Measurements from ENCODE around the gene COL18A1. TPM values are rescaled to one million over a fixed set of nuclear protein-coding genes. Genes with fewer than 3 reads are reported as not detected.
A peak's percentile ranks its signal among the peaks of the same experiment; 100 is the strongest.

The COL18A1 gene
- total RNA-seq, 1 experiment from 2014 or later: 3.3 TPM

DNA sequence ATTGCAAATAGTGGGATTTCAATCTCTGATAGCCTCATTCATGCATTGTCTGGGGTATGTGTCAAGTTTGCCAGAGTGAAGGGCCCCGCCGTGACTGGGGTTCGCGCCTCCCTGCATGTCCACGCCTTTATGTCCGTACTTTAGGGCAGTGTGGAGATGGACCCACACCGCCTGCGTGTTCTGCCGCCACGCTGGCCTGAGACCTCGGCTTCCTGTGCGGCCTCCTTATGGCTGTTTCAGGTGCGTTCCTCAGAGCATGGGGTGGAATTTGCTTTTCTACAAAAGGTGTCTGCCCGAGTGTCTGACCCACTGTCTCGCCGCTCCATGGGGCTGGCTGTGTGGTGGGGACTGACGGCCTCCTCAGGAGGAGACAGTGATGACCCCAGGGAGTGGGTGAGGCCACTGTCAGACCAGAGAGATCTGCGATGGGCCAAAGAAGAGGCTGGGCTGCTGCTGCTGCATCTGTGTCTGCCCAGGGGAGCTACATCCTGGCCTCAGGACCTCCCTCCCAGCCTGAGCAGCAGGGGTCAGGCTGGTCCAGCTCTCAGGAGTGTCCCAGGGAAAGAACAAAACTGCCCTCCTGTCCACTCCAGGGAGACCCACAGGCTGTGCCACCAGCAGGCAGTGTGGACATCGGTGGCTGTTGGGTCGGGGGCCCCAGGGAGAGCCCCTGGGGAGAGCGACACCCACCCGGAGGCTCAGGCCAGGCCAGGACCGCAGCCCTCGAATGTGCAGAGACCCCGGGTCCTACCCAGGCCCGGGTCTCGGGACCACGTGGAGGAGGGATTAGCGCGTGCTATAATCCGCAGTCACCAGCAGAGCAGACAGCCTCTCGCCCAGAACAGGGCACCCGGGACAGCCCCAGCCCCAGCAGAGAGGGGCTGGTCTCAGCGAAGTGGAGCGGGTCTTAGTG, 147.1 kb downstream of the COL18A1 start:
- Histone ChIP-seq H3K27ac (ENCODE audit: low read depth, low read length, poor library complexity, severe bottlenecking) (no peak overlapping the region), H3K27me3 (replicated peaks; ENCODE audit: insufficient read depth, low read depth, low read length, poor library complexity) (no peaks in the 10 kb centered on the region), H3K4me3 (ENCODE audit: low read depth, low read length, poor library complexity, severe bottlenecking) (no peak overlapping the region), H3K4me1 (ENCODE audit: insufficient read depth, low read length, poor library complexity, severe bottlenecking) (no peaks in the 10 kb centered on the region), H3K9me3 (ENCODE audit: low read depth, low read length, poor library complexity, severe bottlenecking) (no peaks in the 10 kb centered on the region), H3K36me3 (ENCODE audit: insufficient read depth, low read length, poor library complexity, severe bottlenecking) (no peaks in the 10 kb centered on the region)
- POLR2A ChIA-PET (ENCODE audit: low non-redundant PET): no interaction called here
- no peak for DNase-seq (ENCODE audit: low spot score)
- TF ChIP-seq EZH2 (IDR thresholded peaks at IDR 0.05; ENCODE audit: borderline replicate concordance, low read depth, low read length, poor library complexity, severe bottlenecking): no peak
- TF ChIP-seq, protein P1, sequence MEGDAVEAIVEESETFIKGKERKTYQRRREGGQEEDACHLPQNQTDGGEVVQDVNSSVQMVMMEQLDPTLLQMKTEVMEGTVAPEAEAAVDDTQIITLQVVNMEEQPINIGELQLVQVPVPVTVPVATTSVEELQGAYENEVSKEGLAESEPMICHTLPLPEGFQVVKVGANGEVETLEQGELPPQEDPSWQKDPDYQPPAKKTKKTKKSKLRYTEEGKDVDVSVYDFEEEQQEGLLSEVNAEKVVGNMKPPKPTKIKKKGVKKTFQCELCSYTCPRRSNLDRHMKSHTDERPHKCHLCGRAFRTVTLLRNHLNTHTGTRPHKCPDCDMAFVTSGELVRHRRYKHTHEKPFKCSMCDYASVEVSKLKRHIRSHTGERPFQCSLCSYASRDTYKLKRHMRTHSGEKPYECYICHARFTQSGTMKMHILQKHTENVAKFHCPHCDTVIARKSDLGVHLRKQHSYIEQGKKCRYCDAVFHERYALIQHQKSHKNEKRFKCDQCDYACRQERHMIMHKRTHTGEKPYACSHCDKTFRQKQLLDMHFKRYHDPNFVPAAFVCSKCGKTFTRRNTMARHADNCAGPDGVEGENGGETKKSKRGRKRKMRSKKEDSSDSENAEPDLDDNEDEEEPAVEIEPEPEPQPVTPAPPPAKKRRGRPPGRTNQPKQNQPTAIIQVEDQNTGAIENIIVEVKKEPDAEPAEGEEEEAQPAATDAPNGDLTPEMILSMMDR (conservative IDR thresholded peaks at IDR 0.05; ENCODE audit: low read depth, low read length): no peak
- BruUV-seq (replicated peaks): no TSS peak
- CTCF ChIA-PET: no interaction called here
- intact Hi-C loops (cut with micrococcal nuclease; ENCODE audit: unreplicated experiment): no loop called here

DNA sequence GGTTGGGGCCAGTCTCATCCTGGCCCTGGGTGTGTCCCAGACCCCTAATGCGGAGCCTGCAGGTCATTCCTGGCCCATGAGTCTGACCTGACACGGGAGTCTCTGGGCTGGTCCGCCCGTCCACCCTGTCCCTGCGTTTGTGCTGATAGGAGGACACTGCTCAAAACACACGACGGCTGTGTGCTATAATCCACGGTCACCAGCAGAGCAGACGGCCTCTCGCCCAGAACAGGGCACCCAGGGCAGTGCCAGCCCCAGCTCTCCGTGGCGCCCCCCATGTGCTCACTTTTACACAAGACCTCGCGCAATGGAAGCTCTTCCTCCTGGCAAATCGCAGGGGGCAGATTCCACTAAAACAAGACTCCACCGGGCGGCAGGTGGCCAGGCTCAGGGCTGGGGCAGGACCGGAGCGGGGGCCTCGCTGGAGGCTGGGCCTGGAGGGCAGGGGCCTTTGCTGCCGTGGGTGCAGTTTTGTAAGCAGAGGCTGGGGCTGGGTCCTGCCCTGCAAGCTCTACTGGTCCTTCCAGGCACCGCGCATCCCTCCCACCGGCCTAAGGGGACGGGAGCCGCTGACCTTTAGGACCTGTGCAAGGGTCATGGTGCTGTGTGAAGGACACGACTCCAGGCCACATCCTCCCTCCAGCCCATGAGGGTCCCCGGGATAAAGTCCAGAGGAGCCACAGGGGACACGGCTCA, 147.9 kb downstream of the COL18A1 start:
- DNase-seq (ENCODE audit: low spot score): no peak
- H3K4me1 ChIP-seq (ENCODE audit: insufficient read depth, low read length, poor library complexity, severe bottlenecking): no peaks in the 10 kb centered on the region
- H3K27ac ChIP-seq (ENCODE audit: low read depth, low read length, poor library complexity, severe bottlenecking): no peak overlapping the region
- H3K36me3 ChIP-seq (ENCODE audit: insufficient read depth, low read length, poor library complexity, severe bottlenecking): no peaks in the 10 kb centered on the region
- no peaks in the 10 kb centered on the region for H3K9me3 ChIP-seq (ENCODE audit: low read depth, low read length, poor library complexity, severe bottlenecking)
- H3K27me3 ChIP-seq (replicated peaks; ENCODE audit: insufficient read depth, low read depth, low read length, poor library complexity): no peaks in the 10 kb centered on the region
- POLR2A ChIA-PET (ENCODE audit: low non-redundant PET): no interaction called here
- CTCF ChIA-PET: no interaction called here
- TF ChIP-seq, protein P1 (conservative IDR thresholded peaks at IDR 0.05; ENCODE audit: low read depth, low read length): no peak
- TF ChIP-seq EZH2 (IDR thresholded peaks at IDR 0.05; ENCODE audit: borderline replicate concordance, low read depth, low read length, poor library complexity, severe bottlenecking): no peak
- intact Hi-C loops (cut with micrococcal nuclease; ENCODE audit: unreplicated experiment): no loop called here
- no TSS peak for BruUV-seq (replicated peaks)
- H3K4me3 ChIP-seq (ENCODE audit: low read depth, low read length, poor library complexity, severe bottlenecking): no peak overlapping the region

DNA sequence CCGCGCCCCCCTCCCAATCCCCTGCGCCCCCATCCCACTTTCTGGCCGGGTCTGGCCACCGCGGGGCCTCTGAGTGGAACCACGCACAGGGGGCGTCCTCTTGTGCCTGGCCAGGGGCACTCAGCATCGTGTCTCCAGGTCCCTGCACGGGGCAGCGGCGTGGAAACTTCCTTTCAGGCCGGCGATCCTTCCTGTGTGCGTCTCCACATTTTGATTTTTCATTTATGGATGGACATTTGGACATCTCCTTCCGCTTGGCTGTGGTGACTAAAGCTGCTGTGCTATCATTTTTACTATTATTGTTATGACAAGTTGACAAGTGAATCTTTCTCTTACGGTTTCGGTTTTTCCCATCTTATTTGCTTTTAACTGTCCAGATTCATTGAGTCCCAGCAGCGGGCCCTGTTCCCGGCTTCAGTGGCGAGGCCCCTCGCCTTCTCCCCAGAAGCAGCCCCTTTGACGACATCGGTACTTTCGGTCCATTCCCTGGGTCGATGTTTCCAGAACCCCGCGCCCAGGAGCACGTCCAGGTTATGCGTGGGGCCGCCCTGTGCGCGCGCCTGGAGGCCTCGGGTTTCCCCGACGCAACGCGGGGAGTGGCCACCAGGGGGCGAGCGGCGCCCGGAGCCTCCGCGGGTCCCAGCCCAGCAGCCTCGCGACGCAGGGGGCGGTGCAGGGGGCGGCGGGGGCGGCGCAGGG, 149.7 kb downstream of the COL18A1 start:
- H3K36me3 ChIP-seq (ENCODE audit: insufficient read depth, low read length, poor library complexity, severe bottlenecking): no peaks in the 10 kb centered on the region
- DNase-seq (ENCODE audit: low spot score): peak; percentile 83
- intact Hi-C loops (cut with micrococcal nuclease; ENCODE audit: unreplicated experiment): loop anchor here (2.0 to 5.0 kb wide), 2 partner anchors 88 to 266 kb away; partner anchors contain the start of gene PCBP3
- H3K27me3 ChIP-seq (replicated peaks; ENCODE audit: insufficient read depth, low read depth, low read length, poor library complexity): no peaks in the 10 kb centered on the region
- no TSS peak for BruUV-seq (replicated peaks)
- ChIA-PET CTCF (no interaction called here), POLR2A (ENCODE audit: low non-redundant PET) (no interaction called here)
- H3K4me3 ChIP-seq (ENCODE audit: low read depth, low read length, poor library complexity, severe bottlenecking): peak overlapping the region; percentile 83
- no peaks in the 10 kb centered on the region for H3K4me1 ChIP-seq (ENCODE audit: insufficient read depth, low read length, poor library complexity, severe bottlenecking)
- no peak for TF ChIP-seq EZH2 (IDR thresholded peaks at IDR 0.05; ENCODE audit: borderline replicate concordance, low read depth, low read length, poor library complexity, severe bottlenecking)
- TF ChIP-seq, protein P1 (conservative IDR thresholded peaks at IDR 0.05; ENCODE audit: low read depth, low read length): peak; percentile 71
- H3K9me3 ChIP-seq (ENCODE audit: low read depth, low read length, poor library complexity, severe bottlenecking): no peaks in the 10 kb centered on the region
- peak overlapping the region; percentile 51 for H3K27ac ChIP-seq (ENCODE audit: low read depth, low read length, poor library complexity, severe bottlenecking)
